GM06990 (cell line): ENCODE measurements around the gene SPAG9.
A peak's percentile ranks its signal among the peaks of the same experiment; 100 is the strongest.
"Not testable (repeated sequence)": the region's sequence is repeated elsewhere in the genome, so short reads cannot be mapped to it uniquely, and the experiment has no call there.

Source experiments
- DNase-seq: peaks from one replicate; pipeline ENCODE4 v3.0.0-alpha.2; 2011; ENCODE audit not compliant: insufficient read length; ENCODE audit errors: extremely low read depth
- H3K27me3 ChIP-seq: replicated peaks from 2 replicates; pipeline ENCODE4 v1.6.0; 2011; ENCODE audit warnings: low read length; ENCODE audit not compliant: control insufficient read depth, insufficient read depth
- H3K36me3 ChIP-seq: 2 replicates; pipeline ENCODE4 v1.5.1; 2011; ENCODE audit warnings: low read length; ENCODE audit not compliant: control insufficient read depth, insufficient read depth
- H3K4me3 ChIP-seq: replicated peaks from 2 replicates; pipeline ENCODE4 v1.5.1; 2011; ENCODE audit warnings: low read depth, mild to moderate bottlenecking, control low read depth, low read length
- CTCF ChIP-seq: IDR thresholded peaks from 2 replicates; pipeline ENCODE4 v1.5.1; 2011; ENCODE audit warnings: low read length, control low read depth, mild to moderate bottlenecking, inconsistent platforms; ENCODE audit not compliant: insufficient read depth, poor library complexity, severe bottlenecking

Gene SPAG9

GRCh38 chr17:51124640-51125503 is 4.2 kb upstream of the SPAG9 start:
- no peak for TF ChIP-seq CTCF
- H3K27me3 ChIP-seq = no peaks in the 10 kb centered on the region
- DNase-seq = no peak
- H3K36me3 ChIP-seq = no peaks in the 10 kb centered on the region
- no peak overlapping the region for H3K4me3 ChIP-seq

GRCh38 chr17:51122473-51123115 is 1.9 kb upstream of the SPAG9 start:
- not testable (repeated sequence) for H3K36me3 ChIP-seq, DNase-seq, H3K4me3 ChIP-seq, H3K27me3 ChIP-seq

GRCh38 chr17:51121620-51122472 is 1.2 kb upstream of the SPAG9 start:
- H3K4me3 ChIP-seq = peak overlapping the region; percentile 79
- TF ChIP-seq CTCF = no peak
- H3K27me3 ChIP-seq = no peaks in the 10 kb centered on the region
- DNase-seq = peak; percentile 73
- H3K36me3 ChIP-seq = no peaks in the 10 kb centered on the region

- peak; percentile 4 for TF ChIP-seq CTCF
- peak; percentile 80 for DNase-seq
- Histone ChIP-seq H3K36me3 (no peaks in the 10 kb centered on the region), H3K27me3 (no peaks in the 10 kb centered on the region), H3K4me3 (peak overlapping the region; percentile 94)
These were observed 320 bp downstream of the SPAG9 start for GRCh38 chr17:51120357-51120738.

- H3K4me3 ChIP-seq = peak overlapping the region; percentile 94
- H3K27me3 ChIP-seq = no peaks in the 10 kb centered on the region
- H3K36me3 ChIP-seq = no peaks in the 10 kb centered on the region
- peak; percentile 55 for DNase-seq
- TF ChIP-seq CTCF = no peak
These were observed 982 bp downstream of the SPAG9 start for GRCh38 chr17:51119415-51120356.
